ENCODE measurements around the gene MAP9. TPM values are rescaled to one million over a fixed set of nuclear protein-coding genes. Genes with fewer than 3 reads are reported as not detected.
"Not testable (repeated sequence)": the region's sequence is repeated elsewhere in the genome, so short reads cannot be mapped to it uniquely, and the experiment has no call there.

Gene MAP9
- total RNA-seq (10 to 100 TPM in 2 of 5 donors, 1 to 10 TPM in 3; 5.1 to 17.3 (median 6.6) TPM), total RNA-seq (8.6 to 40.2 (median 23.0) reads per million in 29 experiments)
- 12.1 TPM for total RNA-seq (2013)

- peak; percentile 62 to 95 (median 88) for DNase-seq
- peaks cover 0 to 3% of the 10 kb centered on the region in 2 experiments for H3K27me3 ChIP-seq (replicated peaks in 1 of 2; ENCODE audit: control insufficient read depth in 2 of 2, extremely low read depth in 1 of 2, insufficient read depth in 2 of 2, low read length in 1 of 2)
- Mint-ChIP-seq H3K4me1 (peaks cover 6 to 21% (median 18%) of the 10 kb centered on the region in 3 donors), H3K27me3 (no peaks in the 10 kb centered on the region), H3K36me3 (peaks cover 4% of the 10 kb centered on the region), H3K27ac (peak within 1 kb of the TSS; percentile 87 to 89), H3K4me3 (peak within 1 kb of the TSS; percentile 86 to 90 (median 90)), H3K9me3 (no peaks in the 10 kb centered on the region)
- under 1% methylated on average over 56 of the region's 66 CpGs for WGBS (ENCODE audit: insufficient coverage)
- ATAC-seq (replicated peaks in 1 of 4), result peak; percentile 91 to 95 (median 92)
- ChIA-PET POLR2A (interaction anchor here (0.7 to 2.4 kb wide), 3 partner anchors 9 to 826 kb away, joined by 3 to 20 read pairs (median 4); partner anchors contain the start of gene PLRG1 (in 1 of the 2)), CTCF (interaction anchor here in 1 of 2 donors (7.0 kb wide), 1 partner anchor 826 kb away, joined by 62 read pairs; the partner anchor contains the start of gene PLRG1)
- peaks cover 0 to 4% of the 10 kb centered on the region in 2 donors for H3K36me3 ChIP-seq (ENCODE audit: control insufficient read depth in 2 of 2, extremely low read depth in 1 of 2, insufficient read depth in 1 of 2, low read length in 1 of 2)
- H3K4me3 ChIP-seq (ENCODE audit: control insufficient read depth in 1 of 2, extremely low read depth in 1 of 2, low read length in 1 of 2), result peak within 1 kb of the TSS; percentile 67 to 94
- H3K27ac ChIP-seq (ENCODE audit: low read length), result peak within 1 kb of the TSS; percentile 89
- peaks cover 0 to 6% of the 10 kb centered on the region in 2 experiments for H3K4me1 ChIP-seq (ENCODE audit: control insufficient read depth in 1 of 2, extremely low read depth in 1 of 2, insufficient read depth in 2 of 2, low read length in 2 of 2)
- no peaks in the 10 kb centered on the region for H3K9me3 ChIP-seq
These were observed at the start of gene MAP9 for GRCh38 chr4:155376387-155377268. Gene MAP9, minus strand, starts transcription at chr4:155376965. Its CDS starts 1,115 bp downstream, at chr4:155375850.

- H3K4me3 ChIP-seq (ENCODE audit: control insufficient read depth in 1 of 2, extremely low read depth in 1 of 2, low read length in 1 of 2); ATAC-seq (replicated peaks in 1 of 4); H3K27ac ChIP-seq (ENCODE audit: low read length); H3K4me1 Mint-ChIP-seq; DNase-seq; H3K36me3 Mint-ChIP-seq; H3K27ac Mint-ChIP-seq; CTCF ChIA-PET; H3K36me3 ChIP-seq (ENCODE audit: control insufficient read depth in 2 of 2, extremely low read depth in 1 of 2, insufficient read depth in 1 of 2, low read length in 1 of 2); H3K27me3 ChIP-seq (replicated peaks in 1 of 2; ENCODE audit: control insufficient read depth in 2 of 2, extremely low read depth in 1 of 2, insufficient read depth in 2 of 2, low read length in 1 of 2); H3K4me3 Mint-ChIP-seq; POLR2A ChIA-PET; H3K9me3 ChIP-seq; H3K9me3 Mint-ChIP-seq; H3K4me1 ChIP-seq (ENCODE audit: control insufficient read depth in 1 of 2, extremely low read depth in 1 of 2, insufficient read depth in 2 of 2, low read length in 2 of 2): not testable (repeated sequence)
- WGBS (ENCODE audit: insufficient coverage), result 80% methylated on average over 1 of the region's 11 CpGs
- peaks cover 12 to 13% of the 10 kb centered on the region in 2 donors for H3K27me3 Mint-ChIP-seq
These were observed 48.0 kb upstream of the MAP9 start for GRCh38 chr4:155424778-155425177.

GRCh38 chr4:155423671-155424070, 46.9 kb upstream of the MAP9 start:
- WGBS (ENCODE audit: insufficient coverage), result no CpG with 5 or more reads among the region's 1 CpG
- H3K36me3 Mint-ChIP-seq, result no peaks in the 10 kb centered on the region
- peaks cover 11 to 13% of the 10 kb centered on the region in 2 donors for H3K27me3 Mint-ChIP-seq
- no peak overlapping the region for H3K27ac ChIP-seq (ENCODE audit: low read length)
- POLR2A ChIA-PET, result no interaction called here
- no peak overlapping the region for H3K4me3 Mint-ChIP-seq
- no peaks in the 10 kb centered on the region for H3K36me3 ChIP-seq (ENCODE audit: control insufficient read depth in 2 of 2, extremely low read depth in 1 of 2, insufficient read depth in 1 of 2, low read length in 1 of 2)
- CTCF ChIA-PET, result no interaction called here
- H3K9me3 Mint-ChIP-seq, result peaks cover 3 to 7% (median 4%) of the 10 kb centered on the region in 3 donors
- no peaks in the 10 kb centered on the region for H3K9me3 ChIP-seq
- no peaks in the 10 kb centered on the region for H3K4me1 ChIP-seq (ENCODE audit: control insufficient read depth in 1 of 2, extremely low read depth in 1 of 2, insufficient read depth in 2 of 2, low read length in 2 of 2)
- DNase-seq, result no peak
- no peaks in the 10 kb centered on the region for H3K4me1 Mint-ChIP-seq
- no peak for ATAC-seq (replicated peaks in 1 of 4)
- H3K4me3 ChIP-seq (ENCODE audit: control insufficient read depth in 1 of 2, extremely low read depth in 1 of 2, low read length in 1 of 2), result no peak overlapping the region
- no peaks in the 10 kb centered on the region for H3K27me3 ChIP-seq (replicated peaks in 1 of 2; ENCODE audit: control insufficient read depth in 2 of 2, extremely low read depth in 1 of 2, insufficient read depth in 2 of 2, low read length in 1 of 2)
- no peak overlapping the region for H3K27ac Mint-ChIP-seq

GRCh38 chr4:155419266-155419665, 42.5 kb upstream of the MAP9 start:
- no peak for ATAC-seq (replicated peaks in 1 of 4)
- Histone ChIP-seq H3K4me3 (ENCODE audit: control insufficient read depth in 1 of 2, extremely low read depth in 1 of 2, low read length in 1 of 2) (no peak overlapping the region), H3K36me3 (ENCODE audit: control insufficient read depth in 2 of 2, extremely low read depth in 1 of 2, insufficient read depth in 1 of 2, low read length in 1 of 2) (no peaks in the 10 kb centered on the region), H3K4me1 (ENCODE audit: control insufficient read depth in 1 of 2, extremely low read depth in 1 of 2, insufficient read depth in 2 of 2, low read length in 2 of 2) (no peaks in the 10 kb centered on the region), H3K27me3 (replicated peaks in 1 of 2; ENCODE audit: control insufficient read depth in 2 of 2, extremely low read depth in 1 of 2, insufficient read depth in 2 of 2, low read length in 1 of 2) (no peaks in the 10 kb centered on the region), H3K9me3 (no peaks in the 10 kb centered on the region), H3K27ac (ENCODE audit: low read length) (no peak overlapping the region)
- no peak for DNase-seq
- no peak overlapping the region for H3K4me3 Mint-ChIP-seq
- no peaks in the 10 kb centered on the region for H3K4me1 Mint-ChIP-seq
- ChIA-PET CTCF (no interaction called here), POLR2A (no interaction called here)
- peaks cover 0 to 4% (median 0%) of the 10 kb centered on the region in 3 donors for H3K9me3 Mint-ChIP-seq
- H3K27me3 Mint-ChIP-seq, result peaks cover 11 to 13% of the 10 kb centered on the region in 2 donors
- 100% methylated on average over 1 of the region's 4 CpGs for WGBS (ENCODE audit: insufficient coverage)
- H3K36me3 Mint-ChIP-seq, result no peaks in the 10 kb centered on the region
- H3K27ac Mint-ChIP-seq, result no peak overlapping the region

GRCh38 chr4:155415662-155416061, 38.9 kb upstream of the MAP9 start:
- Mint-ChIP-seq H3K27ac (no peak overlapping the region), H3K9me3 (no peaks in the 10 kb centered on the region), H3K4me3 (no peak overlapping the region), H3K36me3 (no peaks in the 10 kb centered on the region), H3K4me1 (no peaks in the 10 kb centered on the region), H3K27me3 (peaks cover 13 to 17% of the 10 kb centered on the region in 2 donors)
- ChIA-PET POLR2A (no interaction called here), CTCF (no interaction called here)
- Histone ChIP-seq H3K27me3 (replicated peaks in 1 of 2; ENCODE audit: control insufficient read depth in 2 of 2, extremely low read depth in 1 of 2, insufficient read depth in 2 of 2, low read length in 1 of 2) (no peaks in the 10 kb centered on the region), H3K4me1 (ENCODE audit: control insufficient read depth in 1 of 2, extremely low read depth in 1 of 2, insufficient read depth in 2 of 2, low read length in 2 of 2) (no peaks in the 10 kb centered on the region), H3K36me3 (ENCODE audit: control insufficient read depth in 2 of 2, extremely low read depth in 1 of 2, insufficient read depth in 1 of 2, low read length in 1 of 2) (no peaks in the 10 kb centered on the region), H3K4me3 (ENCODE audit: control insufficient read depth in 1 of 2, extremely low read depth in 1 of 2, low read length in 1 of 2) (no peak overlapping the region), H3K27ac (ENCODE audit: low read length) (no peak overlapping the region), H3K9me3 (no peaks in the 10 kb centered on the region)
- ATAC-seq (replicated peaks in 1 of 4) (no peak), DNase-seq (no peak)

- CTCF ChIA-PET, result no interaction called here
- H3K36me3 Mint-ChIP-seq, result no peaks in the 10 kb centered on the region
- no peaks in the 10 kb centered on the region for H3K27me3 ChIP-seq (replicated peaks in 1 of 2; ENCODE audit: control insufficient read depth in 2 of 2, extremely low read depth in 1 of 2, insufficient read depth in 2 of 2, low read length in 1 of 2)
- no peaks in the 10 kb centered on the region for H3K4me1 Mint-ChIP-seq
- POLR2A ChIA-PET, result interaction anchor here (0.7 to 0.8 kb wide), 2 partner anchors 647 to 1878 kb away, joined by 3 to 11 read pairs; no protein-coding TSS in a partner anchor
- no peak for DNase-seq
- ATAC-seq (replicated peaks in 1 of 4), result no peak
- no peaks in the 10 kb centered on the region for H3K4me1 ChIP-seq (ENCODE audit: control insufficient read depth in 1 of 2, extremely low read depth in 1 of 2, insufficient read depth in 2 of 2, low read length in 2 of 2)
- H3K9me3 Mint-ChIP-seq, result no peaks in the 10 kb centered on the region
- no peaks in the 10 kb centered on the region for H3K9me3 ChIP-seq
- no peak overlapping the region for H3K4me3 Mint-ChIP-seq
- no CpG with 5 or more reads among the region's 1 CpG for WGBS (ENCODE audit: insufficient coverage)
- H3K27me3 Mint-ChIP-seq, result peaks cover 10 to 16% of the 10 kb centered on the region in 2 donors
- H3K4me3 ChIP-seq (ENCODE audit: control insufficient read depth in 1 of 2, extremely low read depth in 1 of 2, low read length in 1 of 2), result no peak overlapping the region
- H3K27ac Mint-ChIP-seq, result no peak overlapping the region
- H3K36me3 ChIP-seq (ENCODE audit: control insufficient read depth in 2 of 2, extremely low read depth in 1 of 2, insufficient read depth in 1 of 2, low read length in 1 of 2), result no peaks in the 10 kb centered on the region
- no peak overlapping the region for H3K27ac ChIP-seq (ENCODE audit: low read length)
These were observed 36.7 kb upstream of the MAP9 start for GRCh38 chr4:155413451-155413850.
